Ovary (tissue), 9 donors: ENCODE measurements around the gene TPST2. TPM values are rescaled to one million over a fixed set of nuclear protein-coding genes. Genes with fewer than 3 reads are reported as not detected.

ENCODE experiments used
- DNase-seq, 5 donors: peaks; one replicate each; pipeline ENCODE4 v3.0.0-alpha.2; 2019 to 2020
- H3K27ac ChIP-seq, 2 donors: fragments of 200-600 bp; one replicate each; pipeline versions ENCODE4 v1.5.1 to v1.8.0; 2019 to 2022
- H3K27me3 ChIP-seq: fragments of 200-600 bp; one replicate; pipeline ENCODE4 v1.8.0; 2022
- H3K36me3 ChIP-seq: fragments of 200-600 bp; sonication (generic); one replicate; pipeline ENCODE4 v1.5.1; 2019
- H3K4me1 ChIP-seq: one replicate; pipeline ENCODE4 v1.8.1; 2013; ENCODE audit warnings: mild to moderate bottlenecking, moderate library complexity; ENCODE audit not compliant: insufficient read depth
- H3K4me3 ChIP-seq: fragments of 200-600 bp; sonication (generic); one replicate; pipeline ENCODE4 v1.5.1; 2017
- H3K9me3 ChIP-seq, 2 donors: fragments of 200-600 bp in 1 of 2; sonication (generic) in 1 of 2; one replicate each; pipeline versions ENCODE4 v1.5.1 to v1.8.1; 2013 to 2019; ENCODE audit warnings: mild to moderate bottlenecking in 1 of 2, moderate library complexity in 1 of 2
- EP300 ChIP-seq: sonication (generic); formaldehyde crosslinking; IDR thresholded peaks from one replicate; pipeline ENCODE4 v1.6.1; 2017; ENCODE audit warnings: antibody characterized with exemption
- POLR2A ChIP-seq: fragments of 450-650 bp; IDR thresholded peaks from one replicate; pipeline ENCODE4 v1.6.1; 2017; ENCODE audit warnings: antibody characterized with exemption, mild to moderate bottlenecking, moderate library complexity
- WGBS, 3 donors: extraction: QIAGEN DNeasy Blood & Tissue Kit in 1 of 3; methylation state at CpG; one replicate each; pipeline versions ENCODE4 v1.1.5 to v1.1.7; 2013 to 2017; 5-methylcytosine and 5-hydroxymethylcytosine counted together
- intact Hi-C, 4 donors: fragments of 100-400 bp; cut with DNase I; formaldehyde crosslinking; loops; one replicate each; pipeline versions ENCODE4 v1.11.0 to v1.15.1; 2022 to 2023
- polyA plus RNA-seq, 2 donors: library from polyadenylated mRNA; stranded (reverse); fragments of 200-250 nt in 1 of 2; fragments of 350-450 nt in 1 of 2; fragmentation: Illumina TruSeq in 1 of 2; extraction: RNeasy Lipid Tissue Mini Kit (QIAGEN cat#74804) in 1 of 2; gene quantifications; one replicate each; pipeline ENCODE4 v1.2.3, GENCODE V29; 2013 to 2014
- total RNA-seq, 7 donors: library from RNA; depleted of rRNA in 2 of 7; stranded (reverse); fragments of >200 nt in 2 of 7; fragmentation: NEBNext Ultra II Directional in 3 of 7; extraction: Animal tissue kit (Norgen Biotek cat#: 25700) in 3 of 7; gene quantifications; one replicate each; pipeline versions ENCODE4 v1.1.0 to v1.2.4, GENCODE V29; 2016 to 2023
- TF ChIP-seq, protein P1 (sequence below), 3 donors: fragments of 450-650 bp in 2 of 3; fragments of 200-600 bp in 1 of 3; IDR thresholded peaks; one replicate each; pipeline versions ENCODE4 v1.5.1 to v1.8.0; 2016 to 2022; ENCODE audit warnings: antibody characterized with exemption in 3 of 3, mild to moderate bottlenecking in 1 of 3
- donor health status: DM: no; HTN: no; CAD: no; lungs with moderate emphysema.
- donor health status: DM: no; HTN: no; CAD: no.
- donor health status: Bipolar disorder and iron deficiency.
- donor health status: DM: yes; HTN: yes; CAD: no.
- donor health status: DM: no; HTN: no; CAD: no.
- donor health status: DM: yes; HTN: yes; CAD: no.

Gene TPST2
- total and polyA plus RNA-seq, 9 donors = 10.5 to 28.5 (median 15.0) TPM

DNA sequence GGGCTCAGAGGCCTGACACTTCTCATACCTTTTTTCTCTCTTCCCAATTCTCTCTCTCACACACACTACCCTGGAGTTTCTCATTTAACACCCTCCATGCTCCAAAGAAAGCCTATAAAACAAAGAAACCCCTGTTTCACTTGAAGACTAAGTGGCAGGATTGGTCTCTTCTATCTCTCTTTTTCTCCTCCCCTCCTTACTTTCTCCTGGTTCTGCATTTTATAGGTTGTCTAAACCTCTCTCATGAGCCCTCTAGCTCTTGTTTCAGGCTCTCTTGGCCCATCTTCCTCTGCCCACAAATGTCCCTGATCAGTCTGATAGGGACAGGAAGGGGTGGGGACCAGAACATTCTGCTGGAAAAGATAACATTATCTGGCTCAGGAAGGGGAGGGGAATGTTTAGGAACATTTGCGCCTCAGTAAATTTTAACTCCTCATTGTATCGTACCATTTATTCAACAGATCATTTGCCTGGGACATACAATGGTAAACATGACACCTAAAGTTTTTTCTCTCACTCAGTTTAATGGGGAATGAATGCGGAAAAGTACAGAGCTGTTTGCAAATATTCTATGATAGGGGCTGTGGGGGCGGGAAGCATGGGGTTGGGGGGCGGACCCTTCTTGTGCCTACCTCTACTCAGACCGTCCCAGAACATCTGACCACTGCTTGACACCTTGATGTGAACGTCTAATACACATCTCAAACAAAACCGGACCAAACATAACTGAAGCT is 42.7 kb upstream of the TPST2 start:
- H3K27ac ChIP-seq = no peak overlapping the region
- TF ChIP-seq EP300 = no peak
- TF ChIP-seq, protein P1, sequence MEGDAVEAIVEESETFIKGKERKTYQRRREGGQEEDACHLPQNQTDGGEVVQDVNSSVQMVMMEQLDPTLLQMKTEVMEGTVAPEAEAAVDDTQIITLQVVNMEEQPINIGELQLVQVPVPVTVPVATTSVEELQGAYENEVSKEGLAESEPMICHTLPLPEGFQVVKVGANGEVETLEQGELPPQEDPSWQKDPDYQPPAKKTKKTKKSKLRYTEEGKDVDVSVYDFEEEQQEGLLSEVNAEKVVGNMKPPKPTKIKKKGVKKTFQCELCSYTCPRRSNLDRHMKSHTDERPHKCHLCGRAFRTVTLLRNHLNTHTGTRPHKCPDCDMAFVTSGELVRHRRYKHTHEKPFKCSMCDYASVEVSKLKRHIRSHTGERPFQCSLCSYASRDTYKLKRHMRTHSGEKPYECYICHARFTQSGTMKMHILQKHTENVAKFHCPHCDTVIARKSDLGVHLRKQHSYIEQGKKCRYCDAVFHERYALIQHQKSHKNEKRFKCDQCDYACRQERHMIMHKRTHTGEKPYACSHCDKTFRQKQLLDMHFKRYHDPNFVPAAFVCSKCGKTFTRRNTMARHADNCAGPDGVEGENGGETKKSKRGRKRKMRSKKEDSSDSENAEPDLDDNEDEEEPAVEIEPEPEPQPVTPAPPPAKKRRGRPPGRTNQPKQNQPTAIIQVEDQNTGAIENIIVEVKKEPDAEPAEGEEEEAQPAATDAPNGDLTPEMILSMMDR (IDR thresholded peaks at IDR 0.05) = no peak
- TF ChIP-seq POLR2A = no peak
- DNase-seq = no peak

GRCh38 chr22:26631282-26631681 is 41.4 kb upstream of the TPST2 start:
- Histone ChIP-seq H3K27me3 (no peaks in the 10 kb centered on the region), H3K36me3 (no peaks in the 10 kb centered on the region), H3K27ac (no peak overlapping the region), H3K4me1 (no peaks in the 10 kb centered on the region), H3K4me3 (no peak overlapping the region), H3K9me3 (peaks cover 0 to 3% of the 10 kb centered on the region in 2 donors)
- WGBS, 3 donors = 93 to 95% (median 94%) methylated on average over 4 of the region's 4 CpGs
- DNase-seq = no peak
- intact Hi-C loops = no loop called here
- no peak for TF ChIP-seq EP300
- no peak for TF ChIP-seq POLR2A
- TF ChIP-seq, protein P1 (IDR thresholded peaks at IDR 0.05) = no peak

More for the DNA sequence above, 42.7 kb upstream of the TPST2 start:
- no peak overlapping the region for H3K4me3 ChIP-seq
- no peaks in the 10 kb centered on the region for H3K4me1 ChIP-seq
- H3K36me3 ChIP-seq = no peaks in the 10 kb centered on the region
- intact Hi-C loops = no loop called here
- H3K27me3 ChIP-seq = no peaks in the 10 kb centered on the region
- WGBS, 3 donors = 35 to 56% (median 42%) methylated on average over 8 of the region's 8 CpGs
- H3K9me3 ChIP-seq = peaks cover 0 to 3% of the 10 kb centered on the region in 2 donors

- Histone ChIP-seq H3K27me3 (no peaks in the 10 kb centered on the region), H3K36me3 (no peaks in the 10 kb centered on the region), H3K27ac (no peak overlapping the region), H3K4me3 (no peak overlapping the region), H3K9me3 (no peaks in the 10 kb centered on the region), H3K4me1 (no peaks in the 10 kb centered on the region)
- TF ChIP-seq POLR2A (no peak), EP300 (no peak)
- TF ChIP-seq, protein P1 (IDR thresholded peaks at IDR 0.05) = no peak
- 85 to 89% (median 87%) methylated on average over 18 of the region's 18 CpGs for WGBS, 3 donors
- intact Hi-C loops = no loop called here
- DNase-seq = peak in 1 of 5 donors; percentile 24
These were observed 40.2 kb upstream of the TPST2 start for GRCh38 chr22:26629988-26630761.

DNA sequence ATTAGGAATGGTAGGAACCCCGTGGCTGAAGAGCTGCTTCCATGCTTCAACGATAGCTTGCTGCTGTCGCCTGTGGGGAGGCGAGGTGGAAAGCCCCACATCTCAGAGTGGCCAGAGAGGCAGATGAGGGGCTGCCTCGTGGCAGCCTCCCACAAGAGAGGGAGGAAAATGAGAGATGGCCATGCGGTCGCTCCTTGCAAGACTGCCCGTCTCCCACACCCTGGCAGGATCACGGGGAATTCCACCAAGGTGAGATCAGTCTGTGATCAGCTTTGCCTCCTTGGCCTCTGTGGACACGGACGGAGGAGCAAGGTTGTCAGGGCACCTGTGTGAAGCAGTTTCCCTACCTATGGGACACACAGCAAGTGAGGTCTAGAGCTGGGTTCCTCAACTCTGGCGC is 34.9 kb upstream of the TPST2 start:
- no peaks in the 10 kb centered on the region for H3K36me3 ChIP-seq
- no peak for DNase-seq
- 73 to 80% (median 78%) methylated on average over 12 of the region's 12 CpGs for WGBS, 3 donors
- H3K4me3 ChIP-seq = no peak overlapping the region
- H3K9me3 ChIP-seq = no peaks in the 10 kb centered on the region
- intact Hi-C loops = no loop called here
- no peak for TF ChIP-seq EP300
- TF ChIP-seq, protein P1 (IDR thresholded peaks at IDR 0.05) = no peak
- no peak for TF ChIP-seq POLR2A
- no peak overlapping the region for H3K27ac ChIP-seq
- H3K27me3 ChIP-seq = no peaks in the 10 kb centered on the region
- no peaks in the 10 kb centered on the region for H3K4me1 ChIP-seq
